GOT3 (cell line): ENCODE measurements around the gene ST8SIA6.
"Not testable (repeated sequence)": the region's sequence is repeated elsewhere in the genome, so short reads cannot be mapped to it uniquely, and the experiment has no call there.

Experiments used
- DNase-seq: peaks from one replicate; lab custom pipeline; 2025; ENCODE audit warnings: mixed read lengths; lab: John Stamatoyannopoulos, UW

The ST8SIA6 gene

DNA sequence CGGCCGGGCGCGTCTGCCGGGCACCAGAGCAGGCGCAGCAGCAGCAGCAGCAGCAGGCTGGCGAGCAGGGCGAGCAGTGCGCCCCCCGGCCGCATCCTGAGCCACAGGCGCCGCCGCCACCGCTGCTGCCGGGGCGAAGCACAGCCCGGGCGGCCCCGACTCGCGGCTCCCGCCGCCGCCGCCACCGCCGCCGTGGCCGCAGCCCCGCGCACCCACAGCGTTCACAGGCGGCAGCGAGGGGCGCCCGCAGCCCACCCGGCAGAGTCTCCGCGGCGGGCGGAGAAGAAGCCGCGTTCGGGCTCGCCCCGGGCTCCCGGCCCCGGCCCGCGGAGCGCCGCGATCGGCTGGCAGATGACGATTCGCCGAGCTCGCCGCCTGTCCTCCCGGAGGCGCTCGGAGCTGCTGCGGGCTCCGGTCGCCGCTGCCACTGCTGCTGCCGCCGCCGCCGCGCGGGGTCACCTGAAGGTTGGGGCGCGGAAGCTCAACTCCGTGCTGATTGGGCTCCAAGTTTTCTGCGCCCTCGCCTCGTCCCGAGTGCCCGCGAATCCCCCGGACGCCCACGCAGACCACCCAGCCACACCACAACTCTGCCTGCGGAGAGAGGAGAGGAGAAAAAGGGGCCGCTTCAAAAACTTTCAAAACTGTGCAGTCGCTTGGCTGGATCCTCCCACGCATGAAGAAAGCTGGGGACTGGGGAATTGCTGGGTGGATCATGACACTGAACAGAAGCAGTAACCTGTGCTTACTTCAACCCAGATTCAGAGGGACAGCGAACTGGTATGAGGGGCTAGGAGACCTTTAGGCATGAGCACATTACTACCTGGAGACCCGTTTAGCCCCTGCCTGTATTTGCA lies at the start of gene ST8SIA6:
TSS of gene ST8SIA6 (minus strand) at position 435 of the 854 bp plus-strand sequence. CDS start at position 95, 340 bp downstream.
- DNase-seq: no peak

- DNase-seq: no peak
Observed at GRCh38 chr10:17503795-17504194, 49.4 kb upstream of the ST8SIA6 start.

DNA sequence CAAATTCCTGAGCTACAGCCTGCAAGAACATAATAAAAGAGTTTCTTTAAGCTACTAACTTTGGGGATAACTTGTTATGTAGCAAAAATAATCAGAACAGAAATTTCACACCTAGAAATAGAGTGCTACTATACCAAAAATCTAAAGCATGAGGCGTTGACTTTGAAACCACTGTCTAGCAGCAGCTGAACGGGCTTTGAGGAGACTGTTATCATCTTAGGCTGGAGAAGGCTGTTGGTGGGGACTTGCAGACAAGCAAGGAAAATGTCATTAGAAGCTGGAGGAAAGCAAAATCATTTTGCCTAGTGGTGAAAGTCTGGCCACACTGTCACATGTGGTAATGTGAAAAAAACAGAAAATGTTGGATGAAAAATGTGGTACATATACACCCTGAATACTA lies 48.4 kb upstream of the ST8SIA6 start:
- no peak for DNase-seq

DNA sequence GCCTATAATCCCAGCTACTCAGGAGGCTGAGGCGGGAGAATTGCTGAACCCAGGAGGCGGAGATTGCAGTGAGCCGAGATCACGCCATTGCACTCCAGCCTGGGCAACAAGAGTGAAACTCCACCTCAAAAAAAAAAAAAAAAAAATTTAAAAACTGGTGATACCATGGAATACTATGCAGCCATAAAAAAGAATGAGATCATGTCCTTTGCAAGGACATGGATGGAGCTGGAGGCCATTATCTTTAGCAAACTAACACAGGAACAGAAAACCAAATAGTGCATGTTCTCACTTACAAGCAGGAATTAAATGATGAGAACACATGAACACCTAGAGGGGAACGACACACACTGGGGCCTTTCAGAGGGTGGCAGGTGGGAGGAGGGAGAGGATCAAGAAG lies 44.6 kb upstream of the ST8SIA6 start:
- not testable (repeated sequence) for DNase-seq

- DNase-seq: no peak
Observed at GRCh38 chr10:17497446-17498030, 43.1 kb upstream of the ST8SIA6 start.

DNA sequence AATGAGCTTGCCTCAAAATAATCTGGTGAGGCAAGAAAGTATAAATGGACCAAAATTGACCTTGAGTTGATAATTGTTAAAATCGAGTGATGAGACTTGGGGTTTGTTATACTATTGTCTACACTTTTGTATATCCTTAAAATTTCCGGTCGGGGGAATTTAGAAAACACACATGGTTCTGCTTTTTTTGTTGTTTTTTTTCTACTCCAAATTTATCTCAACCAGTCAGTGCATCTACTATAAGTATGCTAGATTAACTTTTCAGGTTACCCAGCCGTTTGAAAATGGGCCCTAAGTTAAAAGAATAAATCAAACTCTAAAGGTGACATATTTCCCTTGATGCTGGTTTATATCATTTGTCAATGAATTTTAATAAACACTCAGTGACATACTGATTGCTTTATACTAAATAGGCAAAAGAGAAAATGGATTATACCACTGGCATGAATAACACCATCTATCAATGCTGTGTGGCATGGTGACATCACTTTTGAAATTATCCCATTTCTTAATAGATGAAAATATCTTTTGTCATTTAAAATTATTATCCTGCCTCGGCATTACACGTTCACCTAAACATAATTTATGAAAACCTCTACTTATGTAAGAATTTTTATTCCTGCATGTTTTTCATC lies 40.3 kb upstream of the ST8SIA6 start:
- no peak for DNase-seq

DNA sequence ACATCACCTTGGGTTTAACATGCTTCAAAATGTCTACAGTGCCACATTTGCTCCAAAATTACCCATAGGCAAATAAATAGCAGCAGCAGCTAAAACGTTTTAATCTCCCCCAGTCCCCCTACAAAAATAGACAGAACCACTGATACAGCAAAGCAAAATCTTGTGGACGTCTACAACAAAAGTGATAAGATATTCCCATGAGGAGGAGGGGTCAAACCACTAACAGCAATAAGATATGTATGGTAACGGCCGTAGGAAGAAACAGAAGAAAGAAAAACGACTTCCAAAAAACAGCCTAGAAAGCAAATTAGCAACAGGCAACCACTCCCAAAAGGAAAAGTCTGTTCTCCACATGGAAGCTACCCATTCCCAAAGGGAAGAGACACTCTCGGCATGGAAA lies 34.5 kb upstream of the ST8SIA6 start:
- no peak for DNase-seq

DNA sequence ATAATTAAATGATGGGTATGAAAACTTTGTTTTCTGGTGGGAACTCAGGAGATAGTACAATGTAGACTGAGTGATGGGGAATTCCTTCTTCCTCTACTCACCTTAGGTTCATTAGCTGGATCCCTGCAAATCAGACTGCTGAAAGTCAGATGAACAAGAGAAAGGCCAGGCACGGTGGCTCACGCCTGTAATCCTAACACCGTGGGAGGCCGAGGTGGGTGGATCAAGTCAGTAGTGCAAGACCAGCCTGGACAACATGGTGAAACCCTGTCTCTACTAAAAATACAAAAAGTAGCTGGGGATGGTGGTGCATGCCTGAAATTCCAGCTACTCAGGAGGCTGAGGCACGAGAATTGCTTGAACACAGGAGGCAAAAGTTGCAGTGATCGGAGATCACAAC lies 28.7 kb upstream of the ST8SIA6 start:
- no peak for DNase-seq

GRCh38 chr10:17479822-17480221 lies 25.4 kb upstream of the ST8SIA6 start:
- no peak for DNase-seq

- DNase-seq: no peak
Observed at GRCh38 chr10:17479015-17479615, 24.7 kb upstream of the ST8SIA6 start.

DNA sequence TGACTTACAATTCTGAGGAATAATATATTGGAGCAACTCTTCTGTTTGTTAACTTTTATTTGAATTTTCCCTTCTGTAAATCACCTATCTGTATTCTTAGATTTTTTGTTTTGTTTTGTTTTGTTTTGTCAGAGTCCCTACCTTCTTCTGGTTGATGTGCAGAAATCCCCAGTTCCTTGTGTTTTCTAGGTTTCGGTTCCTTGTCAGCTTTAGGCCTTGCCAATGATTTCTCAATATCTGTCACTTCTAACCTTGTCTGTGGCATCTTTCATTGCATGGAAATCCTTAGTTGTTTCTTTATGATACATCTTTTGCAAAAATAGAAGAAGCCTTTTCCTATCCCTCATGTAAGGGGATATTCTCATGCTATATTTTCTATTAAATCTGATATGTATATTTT lies 21.7 kb upstream of the ST8SIA6 start:
- no peak for DNase-seq

- no peak for DNase-seq
Observed at GRCh38 chr10:17475661-17476060, 21.3 kb upstream of the ST8SIA6 start.

DNA sequence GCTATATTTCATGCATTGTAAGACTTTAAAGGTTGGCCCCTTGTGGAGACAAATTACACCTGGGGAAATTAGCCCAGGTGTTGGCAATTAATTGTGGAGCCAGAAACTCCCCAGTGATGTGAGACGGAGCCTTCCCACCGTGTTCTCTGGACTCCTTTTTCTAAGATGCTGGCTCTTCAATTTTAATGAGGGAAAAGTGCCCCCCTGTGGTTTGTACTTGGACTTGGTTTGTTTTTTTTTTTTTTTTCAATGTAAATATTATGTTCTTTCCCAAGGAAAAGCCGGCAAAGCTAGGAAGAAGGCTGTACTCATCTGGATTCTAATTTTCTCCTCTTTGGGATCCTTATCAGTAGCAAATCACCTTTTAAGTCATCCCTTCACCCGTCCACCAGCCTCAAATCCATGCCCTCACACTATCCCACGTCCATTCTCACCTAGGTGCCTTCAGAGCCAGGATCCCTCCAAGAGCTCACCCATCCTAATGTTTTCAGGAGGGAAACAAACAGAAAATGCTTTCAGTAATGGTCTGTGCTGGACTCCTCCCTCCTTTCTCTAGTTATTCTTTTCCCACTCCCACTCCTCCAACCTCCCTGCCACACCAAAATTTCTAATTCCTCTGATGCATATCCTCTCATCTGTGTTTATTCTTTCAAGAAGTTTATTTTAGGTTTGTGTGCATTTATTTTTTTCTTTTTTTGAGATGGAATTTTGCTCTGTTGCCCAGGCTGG lies 20.4 kb upstream of the ST8SIA6 start:
- no peak for DNase-seq

- no peak for DNase-seq
Observed at GRCh38 chr10:17473228-17473950, 19.0 kb upstream of the ST8SIA6 start.

DNA sequence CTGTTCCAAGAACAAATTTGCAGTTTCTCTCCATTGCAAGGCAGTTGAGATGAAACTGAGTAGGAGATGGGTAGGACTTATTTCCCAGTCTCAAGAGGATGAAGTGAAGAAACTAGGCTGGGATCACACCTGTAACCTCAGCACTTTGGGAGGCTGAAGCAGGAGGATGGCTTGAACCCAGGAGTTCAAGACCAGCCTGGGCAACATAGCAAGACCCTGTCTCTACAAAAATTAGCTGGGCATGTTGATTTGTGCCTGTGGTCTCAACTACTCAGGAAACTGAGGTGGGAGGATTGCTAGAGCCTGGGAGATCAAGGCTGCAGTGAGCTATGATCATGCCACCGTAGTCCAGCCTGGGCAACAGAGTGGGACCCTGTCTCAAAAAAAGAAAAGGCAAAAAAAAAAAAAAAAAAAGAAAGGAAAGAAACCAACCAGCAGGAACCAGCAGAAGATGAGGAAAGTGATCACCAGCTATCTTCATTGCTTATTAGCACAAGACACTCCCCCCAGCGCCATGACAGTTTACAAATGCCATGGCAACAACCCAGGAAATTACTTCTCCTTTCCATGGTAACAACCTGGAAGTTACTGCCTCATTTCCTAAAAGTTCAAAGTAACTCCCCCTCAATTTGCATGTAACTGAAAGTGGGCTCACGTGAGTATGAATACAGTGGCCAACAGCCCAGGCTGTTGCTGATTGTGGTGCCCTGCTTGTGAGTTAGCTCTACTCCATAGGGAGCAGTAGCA lies 18.3 kb upstream of the ST8SIA6 start:
- DNase-seq: no peak

GRCh38 chr10:17470246-17470645 lies 15.9 kb upstream of the ST8SIA6 start:
- no peak for DNase-seq

DNA sequence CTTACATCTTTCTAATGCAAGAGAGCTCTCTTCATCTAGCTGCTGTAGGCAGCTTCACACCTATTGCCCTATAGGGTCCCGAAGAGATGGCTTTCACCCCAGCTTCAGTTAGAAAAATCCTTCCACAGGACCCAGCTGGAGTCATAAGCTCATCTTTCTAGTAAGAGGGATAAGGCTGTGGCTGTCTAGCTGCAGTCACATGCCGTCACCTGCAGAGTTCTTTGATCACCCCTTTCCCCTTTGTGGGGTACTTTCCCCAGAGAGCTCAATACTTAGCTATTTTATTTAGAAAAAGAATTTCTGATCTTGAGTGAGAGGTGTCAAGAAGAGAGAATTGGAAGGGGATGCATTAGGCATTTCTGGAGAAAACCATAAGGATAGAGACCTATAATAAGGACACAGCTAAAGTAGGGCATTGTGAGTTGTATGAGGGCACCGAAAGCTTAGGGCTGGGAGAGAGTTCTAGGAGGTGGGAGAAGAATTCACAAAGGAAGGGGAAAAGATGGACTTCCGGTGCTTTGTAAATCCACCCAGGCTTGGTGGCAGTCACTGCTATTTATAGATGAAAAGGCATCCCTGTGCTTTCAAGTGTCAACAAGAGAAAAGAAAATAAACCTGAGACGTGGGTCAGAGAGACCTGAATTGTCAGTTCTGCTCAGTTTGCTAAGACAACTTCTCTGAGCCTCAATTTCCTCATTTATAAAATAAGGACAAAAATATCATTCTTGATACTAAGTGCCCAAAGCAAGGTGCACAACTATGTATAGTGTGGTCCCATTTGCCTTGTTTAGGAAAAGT lies 11.1 kb upstream of the ST8SIA6 start:
- DNase-seq: no peak

DNA sequence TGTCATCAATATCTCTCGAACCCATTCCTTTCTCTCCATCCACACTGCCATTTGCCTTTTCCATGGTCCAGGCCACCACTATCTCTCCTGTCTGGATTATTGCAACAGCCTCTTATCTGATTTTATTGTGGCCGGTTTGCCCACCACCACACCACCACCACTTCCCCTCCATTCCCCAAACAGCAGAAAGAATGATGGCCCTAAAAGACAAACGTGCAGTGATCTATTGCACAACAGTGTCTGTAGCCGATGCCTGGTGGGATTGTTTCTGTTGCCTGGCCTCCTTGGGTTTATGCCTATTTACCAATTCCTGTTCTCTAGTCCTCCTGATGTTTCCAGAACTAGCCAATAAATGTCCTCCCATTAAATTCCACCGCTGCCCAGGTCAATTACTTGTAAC lies 10.2 kb upstream of the ST8SIA6 start:
- no peak for DNase-seq

DNA sequence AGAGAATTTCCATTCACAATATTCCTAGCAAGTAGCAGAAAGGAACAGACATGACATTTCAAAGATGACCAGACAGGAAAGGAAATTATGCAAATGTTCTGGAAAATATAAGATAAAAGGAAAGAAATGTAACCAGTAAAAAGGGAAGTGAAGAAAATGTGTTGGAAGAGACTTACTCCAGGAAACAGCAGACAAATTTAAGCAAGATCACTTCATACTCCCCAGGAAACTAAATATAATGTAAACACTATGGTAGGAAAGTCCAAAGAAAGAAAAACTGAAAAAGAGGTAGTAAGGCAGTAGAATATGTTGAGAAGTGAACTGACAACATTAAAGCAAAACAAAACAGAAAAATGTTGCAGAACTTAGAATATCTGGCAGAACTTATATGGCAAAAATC lies 6.4 kb upstream of the ST8SIA6 start:
- DNase-seq: no peak

GRCh38 chr10:17457083-17457482 lies 2.7 kb upstream of the ST8SIA6 start:
- no peak for DNase-seq
